HCT116 (cell line): ENCODE data around the gene LCMT2. TPM values are rescaled to one million over a fixed set of nuclear protein-coding genes. Genes with fewer than 3 reads are reported as not detected.

Experiments
- ATAC-seq: fragments of 200-7000 bp; cut with Tn5 transposase; 2 replicates; pipeline ENCODE4 v1.9.1; 2020; ENCODE audit warnings: mild to moderate bottlenecking, moderate library complexity
- BruUV-seq: library from RNA; stranded (reverse); fragments of 400-500 nt; replicated peaks from 2 replicates; lab custom pipeline; 2021; lab: Mats Ljungman, UMichigan
- CTCF ChIA-PET: fragments of 300-600 bp; sonication (Branson Sonifier 250); formaldehyde crosslinking; loops from one replicate; lab custom pipeline; 2021; ENCODE audit warnings: antibody characterized with exemption; lab: Charles Lee
- POLR2A ChIA-PET: fragments of 300-600, 350-600 bp; sonication (Branson Sonifier 250); formaldehyde crosslinking; loops from one replicate; lab custom pipeline; 2021; ENCODE audit warnings: antibody characterized with exemption; lab: Charles Lee
- RAD21 ChIA-PET, 2 experiments: fragments of 300-600 bp; sonication (Branson Sonifier 250); formaldehyde crosslinking; loops; one replicate each; lab custom pipeline; 2023; ENCODE audit warnings: low total read pairs in 2 of 2; ENCODE audit not compliant: uncharacterized antibody in 2 of 2, unreplicated experiment in 2 of 2, low non-redundant PET in 1 of 2; lab: Charles Lee
- DNase-seq: peaks from one replicate; pipeline ENCODE4 v3.0.0-alpha.2; 2010; ENCODE audit warnings: low read depth, low spot score
- H2AFZ ChIP-seq: fragments of 200-600 bp; shearing (Covaris generic), sonication (generic); 2 replicates; pipeline ENCODE4 v1.6.1; 2017; ENCODE audit warnings: low read depth, mixed run types, mixed read lengths, antibody characterized with exemption, low read length; ENCODE audit not compliant: poor library complexity, severe bottlenecking
- H3K27ac ChIP-seq: 2 replicates; pipeline ENCODE4 v1.5.1; 2012; ENCODE audit warnings: low read depth, low read length
- H3K27me3 ChIP-seq: fragments of 200-600 bp; sonication (generic); 2 replicates; pipeline ENCODE4 v1.6.1; 2016; ENCODE audit warnings: mixed run types, low read length, mixed read lengths; ENCODE audit not compliant: insufficient read depth
- H3K36me3 ChIP-seq, 2 experiments: fragments of 200-500 bp in 1 of 2; fragments of 200-600 bp in 1 of 2; sonication (Bioruptor generic) in 1 of 2; sonication (generic) in 1 of 2; 2 replicates each; pipeline versions ENCODE4 v1.5.1 to v1.6.1; 2014 to 2016; ENCODE audit warnings: low read length in 2 of 2, inconsistent platforms in 1 of 2, mixed read lengths in 1 of 2, mixed run types in 1 of 2; ENCODE audit not compliant: insufficient read depth in 2 of 2, control insufficient read depth in 1 of 2
- H3K4me1 ChIP-seq, 2 experiments: fragments of 200-600 bp in 1 of 2; sonication (generic) in 1 of 2; 2 replicates each; pipeline versions ENCODE4 v1.5.1 to v1.6.1; 2012 to 2017; ENCODE audit warnings: low read length in 2 of 2, inconsistent platforms in 1 of 2, mild to moderate bottlenecking in 1 of 2, mixed read lengths in 1 of 2, mixed run types in 1 of 2, moderate library complexity in 1 of 2; ENCODE audit not compliant: insufficient read depth in 2 of 2, control insufficient read depth in 1 of 2
- H3K4me2 ChIP-seq: fragments of 200-600 bp; sonication (generic); 2 replicates; pipeline ENCODE4 v1.6.1; 2017; ENCODE audit warnings: mixed run types, low read length, mixed read lengths
- H3K4me3 ChIP-seq, 2 experiments: fragments of 200-600 bp in 1 of 2; sonication (generic) in 1 of 2; replicated peaks in 1 of 2; 2 replicates each; pipeline ENCODE4 v1.5.1; 2011 to 2016; ENCODE audit warnings: low read length in 2 of 2, control low read depth in 1 of 2, low read depth in 1 of 2, mild to moderate bottlenecking in 1 of 2, mixed read lengths in 1 of 2, mixed run types in 1 of 2
- H3K79me2 ChIP-seq: fragments of 200-600 bp; sonication (generic); 2 replicates; pipeline ENCODE4 v1.6.1; 2017; ENCODE audit warnings: mild to moderate bottlenecking, mixed run types, low read length, moderate library complexity, mixed read lengths; ENCODE audit not compliant: insufficient read depth
- H3K9ac ChIP-seq: fragments of 200-600 bp; sonication (generic); 2 replicates; pipeline ENCODE4 v1.6.1; 2016; ENCODE audit warnings: low read length, mixed read lengths
- H3K9me2 ChIP-seq: fragments of 200-600 bp; sonication (generic), shearing (Covaris generic); 2 replicates; pipeline ENCODE4 v1.6.1; 2017; ENCODE audit warnings: mixed run types, mild to moderate bottlenecking, moderate library complexity; ENCODE audit not compliant: insufficient read depth
- H3K9me3 ChIP-seq, 2 experiments: fragments of 200-500 bp in 1 of 2; fragments of 200-600 bp in 1 of 2; sonication (Bioruptor generic) in 1 of 2; sonication (generic) in 1 of 2; 2 replicates each; pipeline ENCODE4 v1.6.1; 2014 to 2017; ENCODE audit warnings: low read length in 2 of 2, mixed read lengths in 2 of 2, inconsistent platforms in 1 of 2, low read depth in 1 of 2, mild to moderate bottlenecking in 1 of 2, mixed run types in 1 of 2, moderate library complexity in 1 of 2; ENCODE audit not compliant: control insufficient read depth in 1 of 2, insufficient read depth in 1 of 2
- H4K20me1 ChIP-seq: fragments of 200-600 bp; sonication (generic), shearing (Covaris generic); 2 replicates; pipeline ENCODE4 v1.6.1; 2017; ENCODE audit warnings: mixed run types, mild to moderate bottlenecking, moderate library complexity; ENCODE audit not compliant: insufficient read depth
- EZH2phosphoT487 ChIP-seq: fragments of 200-600 bp; IDR thresholded peaks from 2 replicates; pipeline ENCODE4 v1.6.1; 2018; ENCODE audit warnings: antibody characterized with exemption, borderline replicate concordance
- FOSL1 ChIP-seq: IDR thresholded peaks from 2 replicates; pipeline ENCODE4 v1.6.1; 2012; ENCODE audit warnings: low read depth
- REST ChIP-seq: IDR thresholded peaks from 2 replicates; pipeline ENCODE4 v1.6.1; 2012; ENCODE audit warnings: low read depth
- SP1 ChIP-seq: IDR thresholded peaks from 2 replicates; pipeline ENCODE4 v1.6.1; 2012; ENCODE audit warnings: low read depth
- SRF ChIP-seq: IDR thresholded peaks from 2 replicates; pipeline ENCODE4 v1.6.1; 2012; ENCODE audit warnings: low read depth
- ZBTB33 ChIP-seq: IDR thresholded peaks from 2 replicates; pipeline ENCODE4 v1.6.1; 2011; ENCODE audit warnings: mild to moderate bottlenecking, low read length, moderate library complexity; ENCODE audit not compliant: insufficient replicate concordance; ENCODE audit errors: extremely low read depth
- intact Hi-C: fragments of 100-400 bp; cut with micrococcal nuclease; formaldehyde crosslinking; loops from 2 replicates; pipeline ENCODE4 v1.10.0; 2022
- total RNA-seq: library from RNA; stranded (reverse); gene quantifications from one replicate; pipeline ENCODE4 v1.2.1, GENCODE V29; 2021; ENCODE audit not compliant: unreplicated experiment
- TF ChIP-seq, protein P1 (sequence below), 3 experiments: fragments of 200-600 bp in 1 of 3; sonication (generic) in 1 of 3; IDR thresholded peaks in 2 of 3; conservative IDR thresholded peaks in 1 of 3; 2 replicates each; pipeline ENCODE4 v1.5.1; 2012 to 2017; ENCODE audit warnings: low read depth in 2 of 3, low read length in 2 of 3, antibody characterized with exemption in 1 of 3, borderline replicate concordance in 1 of 3, control low read depth in 1 of 3, mild to moderate bottlenecking in 1 of 3, mixed read lengths in 1 of 3, mixed run types in 1 of 3, moderate library complexity in 1 of 3; ENCODE audit not compliant: insufficient read depth in 1 of 3

The LCMT2 gene
- total RNA-seq, 1 experiment from 2014 or later, result 4.7 TPM

DNA sequence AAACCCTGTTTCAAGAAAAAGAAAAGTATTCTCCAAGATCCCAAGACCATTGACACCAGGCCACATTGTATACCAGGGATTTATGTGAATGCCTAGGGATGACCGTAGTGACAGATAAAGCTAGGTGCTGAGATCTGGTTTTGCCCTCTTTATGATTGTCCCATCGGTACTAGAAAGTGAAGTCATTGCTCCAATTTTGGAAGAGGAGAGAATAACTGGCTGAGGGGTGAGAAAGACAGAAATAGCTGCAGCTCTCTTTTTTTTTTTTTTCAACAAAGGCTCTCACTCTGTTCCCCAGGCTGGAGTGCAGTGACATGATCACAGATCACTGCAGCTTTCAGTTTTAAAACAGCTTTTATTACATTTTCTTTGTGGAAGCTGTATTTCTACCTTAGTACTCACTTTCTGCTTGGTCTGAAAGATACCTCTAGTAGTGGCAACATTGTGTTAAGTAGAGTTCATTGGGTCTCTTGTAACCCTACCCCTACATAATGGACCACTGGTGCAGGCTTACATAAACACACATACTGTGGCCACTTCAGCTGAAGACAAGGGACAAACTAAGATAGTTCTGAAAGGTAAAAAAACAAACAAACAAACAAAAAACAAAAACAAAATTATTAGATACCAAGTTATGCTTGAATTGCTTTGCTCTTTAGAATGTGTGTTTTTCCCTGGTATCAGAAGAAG lies 22.5 kb upstream of the LCMT2 start:
- Histone ChIP-seq H3K27ac (no peak overlapping the region), H4K20me1 (no peaks in the 10 kb centered on the region), H3K9me2 (no peaks in the 10 kb centered on the region), H3K27me3 (no peaks in the 10 kb centered on the region), H3K9ac (no peak overlapping the region), H3K79me2 (no peaks in the 10 kb centered on the region), H2AFZ (no peak overlapping the region), H3K4me2 (no peak overlapping the region), H3K4me3 (no peak overlapping the region), H3K9me3 (no peaks in the 10 kb centered on the region), H3K4me1 (no peaks in the 10 kb centered on the region), H3K36me3 (no peaks in the 10 kb centered on the region)
- intact Hi-C loops, result no loop called here
- ChIA-PET RAD21 (no interaction called here), POLR2A (no interaction called here), CTCF (no interaction called here)
- no peak for DNase-seq
- BruUV-seq, result no TSS peak
- no peak for TF ChIP-seq REST
- no peak for TF ChIP-seq SP1
- TF ChIP-seq EZH2phosphoT487, result no peak
- TF ChIP-seq ZBTB33, result no peak
- no peak for TF ChIP-seq SRF
- TF ChIP-seq, protein P1, sequence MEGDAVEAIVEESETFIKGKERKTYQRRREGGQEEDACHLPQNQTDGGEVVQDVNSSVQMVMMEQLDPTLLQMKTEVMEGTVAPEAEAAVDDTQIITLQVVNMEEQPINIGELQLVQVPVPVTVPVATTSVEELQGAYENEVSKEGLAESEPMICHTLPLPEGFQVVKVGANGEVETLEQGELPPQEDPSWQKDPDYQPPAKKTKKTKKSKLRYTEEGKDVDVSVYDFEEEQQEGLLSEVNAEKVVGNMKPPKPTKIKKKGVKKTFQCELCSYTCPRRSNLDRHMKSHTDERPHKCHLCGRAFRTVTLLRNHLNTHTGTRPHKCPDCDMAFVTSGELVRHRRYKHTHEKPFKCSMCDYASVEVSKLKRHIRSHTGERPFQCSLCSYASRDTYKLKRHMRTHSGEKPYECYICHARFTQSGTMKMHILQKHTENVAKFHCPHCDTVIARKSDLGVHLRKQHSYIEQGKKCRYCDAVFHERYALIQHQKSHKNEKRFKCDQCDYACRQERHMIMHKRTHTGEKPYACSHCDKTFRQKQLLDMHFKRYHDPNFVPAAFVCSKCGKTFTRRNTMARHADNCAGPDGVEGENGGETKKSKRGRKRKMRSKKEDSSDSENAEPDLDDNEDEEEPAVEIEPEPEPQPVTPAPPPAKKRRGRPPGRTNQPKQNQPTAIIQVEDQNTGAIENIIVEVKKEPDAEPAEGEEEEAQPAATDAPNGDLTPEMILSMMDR (IDR thresholded peaks at IDR 0.05 in 2 of 3, conservative IDR thresholded peaks at IDR 0.05 in 1 of 3; ENCODE audit: borderline replicate concordance in 1 of 3, insufficient read depth in 1 of 3, low read depth in 2 of 3, low read length in 2 of 3), result no peak
- TF ChIP-seq FOSL1, result no peak
- no peak for ATAC-seq
